ENCODE data around the gene ICAM1.

Gene ICAM1

GRCh38 chr19:10321874-10322835 is 51.2 kb downstream of the ICAM1 start:
- no peak for DNase-seq (ENCODE audit: low read depth)

DNA sequence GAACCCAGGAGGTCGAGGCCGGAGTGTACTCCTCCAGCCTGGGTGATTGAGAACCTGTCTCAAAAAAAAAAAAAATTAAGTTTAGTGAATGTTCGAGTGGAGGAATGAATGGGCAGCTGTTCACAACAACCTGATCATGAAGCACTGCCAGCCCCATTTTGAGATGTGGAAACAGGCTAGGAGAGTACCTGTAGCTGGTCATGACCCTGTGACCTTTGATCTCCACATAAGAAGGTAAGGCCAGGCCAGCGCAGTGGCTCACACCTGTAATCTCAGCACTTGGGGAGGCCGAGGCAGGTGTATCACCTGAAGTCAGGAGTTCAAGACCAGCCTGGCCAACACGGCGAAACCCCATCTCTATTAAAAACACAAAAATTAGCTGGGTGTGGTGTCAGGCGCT is 54.8 kb downstream of the ICAM1 start:
- DNase-seq (ENCODE audit: low read depth): no peak

DNA sequence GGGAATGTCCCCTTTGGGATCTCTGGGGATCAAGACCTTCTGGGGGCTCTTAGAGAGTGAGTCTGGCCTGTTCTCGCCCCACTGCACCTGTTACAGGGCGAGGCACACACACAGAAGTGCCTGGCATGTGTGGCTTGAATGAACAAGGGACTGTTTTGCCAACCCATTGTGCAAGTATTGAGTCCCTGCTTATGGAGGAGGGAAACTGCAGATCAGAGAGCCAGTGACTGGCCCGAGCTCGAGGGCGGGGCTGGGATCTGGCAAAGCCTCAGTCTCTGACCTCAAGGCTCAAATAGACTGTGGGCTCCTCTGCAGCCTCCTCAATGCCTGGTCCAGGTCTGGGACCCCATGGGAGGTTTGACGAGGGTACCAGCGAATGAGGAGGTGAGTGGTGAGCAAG is 56.9 kb downstream of the ICAM1 start:
- no peak for DNase-seq (ENCODE audit: low read depth)

- no peak for DNase-seq (ENCODE audit: low read depth)
Observed at GRCh38 chr19:10328558-10329429, 57.9 kb downstream of the ICAM1 start.

GRCh38 chr19:10329555-10329954 is 58.6 kb downstream of the ICAM1 start:
- DNase-seq (ENCODE audit: low read depth): no peak

DNA sequence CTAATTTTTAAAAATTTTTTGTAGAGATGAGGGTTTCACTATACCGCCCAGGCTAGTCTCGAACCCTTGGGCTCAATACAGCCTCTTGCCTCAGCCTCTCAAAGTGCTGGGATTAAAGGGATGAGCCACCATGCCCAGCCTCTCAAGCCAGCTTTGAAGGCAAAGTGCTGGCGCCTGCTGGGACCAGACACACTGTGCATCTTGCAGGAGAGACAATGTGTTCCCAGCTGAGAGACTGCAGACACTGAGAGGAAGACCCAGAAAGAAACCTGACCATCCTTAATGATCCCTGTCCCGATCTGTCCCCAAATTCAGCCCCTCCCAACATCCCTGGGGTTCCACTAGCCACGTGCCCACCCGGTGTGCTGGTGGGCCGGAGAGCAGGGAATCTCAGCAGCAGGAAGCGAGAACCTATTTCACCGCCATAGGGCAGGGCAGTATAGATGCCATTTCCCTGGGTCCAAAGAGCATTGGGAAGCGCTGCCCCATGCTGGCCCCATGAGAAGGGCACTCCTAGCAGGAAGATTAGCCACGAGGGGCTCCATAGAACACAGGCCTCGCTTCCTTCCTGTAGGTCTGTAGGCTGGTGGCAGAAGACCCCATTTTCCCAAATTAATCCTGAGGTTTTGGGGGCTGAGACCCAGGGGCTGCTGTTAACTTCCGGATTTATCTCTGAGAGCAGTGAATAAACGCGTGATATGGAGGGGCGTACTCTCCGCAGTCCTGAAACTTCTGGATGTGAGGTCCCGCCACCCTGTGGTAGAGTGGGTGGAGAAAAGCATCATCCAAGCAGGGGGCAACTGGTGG is 61.4 kb downstream of the ICAM1 start:
- no peak for DNase-seq (ENCODE audit: low read depth)

DNA sequence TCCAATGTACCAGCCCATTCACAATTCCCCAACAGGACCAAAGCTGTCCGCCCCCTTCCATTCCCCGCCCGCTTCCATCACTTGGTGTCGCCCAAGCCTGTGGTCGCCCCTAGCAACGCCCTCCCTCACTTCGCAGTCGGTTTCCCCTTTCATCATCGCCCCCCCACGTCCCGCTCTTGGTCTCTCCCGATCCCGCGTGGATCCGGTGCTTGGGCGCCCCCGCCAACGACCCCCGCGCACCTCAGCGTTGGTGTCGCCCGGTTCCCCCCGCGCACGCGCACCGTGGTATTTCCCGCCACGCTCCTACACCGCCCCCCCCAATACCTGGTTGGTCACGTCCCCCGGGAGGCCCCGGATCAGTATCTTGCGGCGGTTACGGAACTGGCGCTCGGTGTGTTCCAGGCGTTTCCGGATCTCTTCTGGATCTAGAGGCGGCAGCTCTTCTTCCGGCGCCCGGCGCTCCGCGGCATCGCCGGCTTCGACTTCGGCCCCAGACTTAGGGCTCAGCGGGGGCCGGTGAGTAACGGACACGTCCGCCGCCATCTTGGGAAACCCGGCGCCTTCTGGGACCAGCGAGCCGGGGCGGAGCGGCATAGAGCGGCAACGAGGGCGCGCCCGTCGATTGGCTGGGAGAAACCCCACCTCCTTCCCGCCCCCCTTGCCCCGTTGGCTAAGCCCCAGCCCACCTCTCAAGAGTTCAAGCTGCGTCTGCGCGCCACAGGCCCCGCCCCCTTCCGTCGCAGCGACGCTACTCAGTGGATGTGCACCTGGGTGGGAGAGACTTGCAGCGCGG is 62.2 kb downstream of the ICAM1 start, which contains the start of gene RAVER1:
TSS of gene RAVER1 (minus strand) at position 565 of the 793 bp plus-strand sequence. CDS start at position 543, 22 bp downstream.
- peak; percentile 96 for DNase-seq (ENCODE audit: low read depth)

DNA sequence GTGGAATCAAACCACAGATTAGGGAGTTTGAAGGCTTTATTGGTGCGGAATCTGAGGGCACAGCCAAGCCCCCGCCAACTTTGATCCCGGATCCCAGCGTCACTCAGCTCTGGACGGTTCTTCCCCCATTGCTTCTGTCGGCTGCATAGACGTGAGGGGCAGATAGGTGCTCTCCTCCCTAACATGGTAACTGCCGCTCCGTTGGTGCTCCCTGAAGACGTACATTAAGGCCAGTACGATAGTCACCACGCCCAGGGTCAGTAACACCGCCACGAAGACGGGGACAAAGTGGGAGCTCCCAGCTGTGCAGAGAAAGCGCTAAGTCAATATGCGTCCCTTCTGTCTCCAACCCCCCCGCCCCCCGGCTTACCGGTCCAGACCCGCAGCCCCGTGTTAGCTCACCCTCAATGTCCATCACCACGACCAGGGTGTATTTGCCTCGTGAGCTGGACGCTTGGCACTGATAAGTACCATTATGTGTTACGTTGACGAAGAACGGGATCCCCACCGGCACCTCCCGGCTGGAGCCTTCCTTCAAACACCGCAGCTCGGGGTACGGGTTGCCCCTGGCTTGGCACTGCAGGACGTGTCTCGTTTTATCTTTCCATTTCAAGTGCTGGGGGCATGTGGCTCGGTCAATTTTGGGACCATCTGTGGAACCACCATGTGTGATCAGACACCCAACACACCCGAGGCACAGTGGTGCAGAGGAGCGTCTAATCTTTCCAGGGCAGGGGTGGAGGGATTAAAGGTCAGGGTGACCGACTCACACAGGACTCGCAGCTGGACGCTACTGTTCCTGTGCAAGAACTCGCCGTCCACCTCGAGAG is 63.1 kb downstream of the ICAM1 start:
- no peak for DNase-seq (ENCODE audit: low read depth)

- peak; percentile 33 for DNase-seq (ENCODE audit: low read depth)
Observed at GRCh38 chr19:10334588-10335351, 63.9 kb downstream of the ICAM1 start.

- no peak for DNase-seq (ENCODE audit: low read depth)
Observed at GRCh38 chr19:10335352-10335985, 64.5 kb downstream of the ICAM1 start.

All from stimulated activated CD8-positive, alpha-beta memory T cell treated with anti-CD3 and anti-CD28 coated beads, Interleukin-7, amount 100 ng/mL, for 24 hours (primary cell).